ENCODE data around the gene KRT14. TPM values are rescaled to one million over a fixed set of nuclear protein-coding genes. Genes with fewer than 3 reads are reported as not detected.
"Not testable (repeated sequence)": the region's sequence is repeated elsewhere in the genome, so short reads cannot be mapped to it uniquely, and the experiment has no call there.

KRT14 gene
- total RNA-seq, 1 experiment from 2014 or later = 0.05 TPM

- not testable (repeated sequence) for DNase-seq (ENCODE audit: low read depth)
Observed at GRCh38 chr17:41610061-41610517, 23.4 kb upstream of the KRT14 start.

GRCh38 chr17:41606930-41607329 is 20.2 kb upstream of the KRT14 start:
- DNase-seq (ENCODE audit: low read depth) = not testable (repeated sequence)

- no peak for DNase-seq (ENCODE audit: low read depth)
Observed at GRCh38 chr17:41602524-41602923, 15.8 kb upstream of the KRT14 start.

- no peak for DNase-seq (ENCODE audit: low read depth)
Observed at GRCh38 chr17:41600318-41600717, 13.6 kb upstream of the KRT14 start.

- no peak for DNase-seq (ENCODE audit: low read depth)
Observed at GRCh38 chr17:41599680-41600079, 13.0 kb upstream of the KRT14 start.

- DNase-seq (ENCODE audit: low read depth) = no peak
Observed at GRCh38 chr17:41595585-41595984, 8.9 kb upstream of the KRT14 start.

GRCh38 chr17:41594363-41594915 is 7.7 kb upstream of the KRT14 start:
- DNase-seq (ENCODE audit: low read depth) = no peak

GRCh38 chr17:41593306-41593981 is 6.7 kb upstream of the KRT14 start:
- DNase-seq (ENCODE audit: low read depth) = no peak

GRCh38 chr17:41592601-41593305 is 6.1 kb upstream of the KRT14 start:
- no peak for DNase-seq (ENCODE audit: low read depth)

- no peak for DNase-seq (ENCODE audit: low read depth)
Observed at GRCh38 chr17:41589301-41589700, 2.6 kb upstream of the KRT14 start.

GRCh38 chr17:41588126-41588810 is 1.6 kb upstream of the KRT14 start:
- DNase-seq (ENCODE audit: low read depth) = no peak

GRCh38 chr17:41585301-41586056 is 1.2 kb downstream of the KRT14 start:
- no peak for DNase-seq (ENCODE audit: low read depth)

- DNase-seq (ENCODE audit: low read depth) = not testable (repeated sequence)
Observed at GRCh38 chr17:41584331-41584927, 2.3 kb downstream of the KRT14 start.

- DNase-seq (ENCODE audit: low read depth) = no peak
Observed at GRCh38 chr17:41583137-41584127, 3.3 kb downstream of the KRT14 start.

GRCh38 chr17:41582061-41582968 is 4.4 kb downstream of the KRT14 start:
- DNase-seq (ENCODE audit: low read depth) = not testable (repeated sequence)

- DNase-seq (ENCODE audit: low read depth) = no peak
Observed at GRCh38 chr17:41581366-41582060, 5.2 kb downstream of the KRT14 start.

- no peak for DNase-seq (ENCODE audit: low read depth)
Observed at GRCh38 chr17:41580687-41581365, 5.9 kb downstream of the KRT14 start.
